Peyer's patch (tissue), 4 donors: ENCODE measurements around the gene IL9. TPM values are rescaled to one million over a fixed set of nuclear protein-coding genes. Genes with fewer than 3 reads are reported as not detected.
"Not testable (repeated sequence)": the region's sequence is repeated elsewhere in the genome, so short reads cannot be mapped to it uniquely, and the experiment has no call there.

Experiments
- DNase-seq, 3 donors: peaks; one replicate each; pipeline ENCODE4 v3.0.0-alpha.2; 2017 to 2019
- H3K27ac ChIP-seq, 4 donors: fragments of 200-600 bp; sonication (generic); one replicate each; pipeline ENCODE4 v1.5.1; 2016 to 2019
- H3K27me3 ChIP-seq, 2 donors: fragments of 200-600 bp; sonication (generic); one replicate each; pipeline ENCODE4 v1.5.1; 2019
- H3K36me3 ChIP-seq, 3 donors: fragments of 200-600 bp; sonication (generic); one replicate each; pipeline ENCODE4 v1.5.1; 2016 to 2019
- H3K4me1 ChIP-seq, 4 donors: fragments of 200-600 bp; sonication (generic); one replicate each; pipeline ENCODE4 v1.5.1; 2016 to 2019
- H3K4me3 ChIP-seq, 4 donors: fragments of 200-600 bp; sonication (generic); 1 replicate in 3 of 4; 2 replicates in 1 of 4; pipeline ENCODE4 v1.5.1; 2016 to 2019; ENCODE audit warnings: mild to moderate bottlenecking in 1 of 4
- H3K9me3 ChIP-seq, 4 donors: fragments of 200-600 bp; sonication (generic); one replicate each; pipeline ENCODE4 v1.5.1; 2016 to 2019; ENCODE audit warnings: mild to moderate bottlenecking in 1 of 4
- POLR2A ChIP-seq, 2 donors: fragments of 450-650 bp; IDR thresholded peaks; one replicate each; pipeline ENCODE4 v1.5.1; 2017; ENCODE audit warnings: antibody characterized with exemption in 2 of 2, mild to moderate bottlenecking in 2 of 2, moderate library complexity in 2 of 2
- total RNA-seq, 4 donors: library from RNA; depleted of rRNA; stranded (reverse); fragments of >200 nt; gene quantifications; one replicate each; pipeline ENCODE4 v1.1.0, GENCODE V29; 2016
- TF ChIP-seq, protein P1 (sequence below), 6 experiments: fragments of 450-650 bp in 4 of 6; fragments of 200-600 bp in 2 of 6; sonication (generic) in 1 of 6; IDR thresholded peaks; one replicate each; pipeline ENCODE4 v1.5.1; 2017 to 2019; ENCODE audit warnings: antibody characterized with exemption in 6 of 6, mild to moderate bottlenecking in 3 of 6, moderate library complexity in 1 of 6

IL9 gene
- total RNA-seq, 4 donors from 2014 or later, result not detected

DNA sequence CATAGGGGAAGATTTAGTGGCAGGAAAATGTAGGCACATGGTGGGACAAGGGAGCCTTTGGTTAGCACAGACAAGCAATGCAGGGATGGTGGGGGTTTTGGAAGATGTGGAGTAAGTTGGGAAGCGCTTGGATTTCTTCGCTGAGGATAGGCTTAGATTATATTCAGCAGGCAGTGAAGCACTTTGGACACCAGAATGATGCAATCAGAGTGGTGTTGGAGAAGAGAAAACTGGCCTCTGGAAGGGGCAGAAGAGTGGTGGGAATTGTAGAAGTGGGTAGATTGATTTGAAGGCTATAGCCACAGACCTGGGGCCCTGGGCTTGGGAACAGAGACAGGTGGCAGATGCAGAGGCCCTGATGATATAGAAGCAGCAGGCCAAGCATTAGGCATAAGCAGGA, 32.9 kb downstream of the IL9 start:
- no peak overlapping the region for H3K4me3 ChIP-seq
- peaks cover 0 to 6% (median 0%) of the 10 kb centered on the region in 4 donors for H3K4me1 ChIP-seq
- TF ChIP-seq, protein P1, sequence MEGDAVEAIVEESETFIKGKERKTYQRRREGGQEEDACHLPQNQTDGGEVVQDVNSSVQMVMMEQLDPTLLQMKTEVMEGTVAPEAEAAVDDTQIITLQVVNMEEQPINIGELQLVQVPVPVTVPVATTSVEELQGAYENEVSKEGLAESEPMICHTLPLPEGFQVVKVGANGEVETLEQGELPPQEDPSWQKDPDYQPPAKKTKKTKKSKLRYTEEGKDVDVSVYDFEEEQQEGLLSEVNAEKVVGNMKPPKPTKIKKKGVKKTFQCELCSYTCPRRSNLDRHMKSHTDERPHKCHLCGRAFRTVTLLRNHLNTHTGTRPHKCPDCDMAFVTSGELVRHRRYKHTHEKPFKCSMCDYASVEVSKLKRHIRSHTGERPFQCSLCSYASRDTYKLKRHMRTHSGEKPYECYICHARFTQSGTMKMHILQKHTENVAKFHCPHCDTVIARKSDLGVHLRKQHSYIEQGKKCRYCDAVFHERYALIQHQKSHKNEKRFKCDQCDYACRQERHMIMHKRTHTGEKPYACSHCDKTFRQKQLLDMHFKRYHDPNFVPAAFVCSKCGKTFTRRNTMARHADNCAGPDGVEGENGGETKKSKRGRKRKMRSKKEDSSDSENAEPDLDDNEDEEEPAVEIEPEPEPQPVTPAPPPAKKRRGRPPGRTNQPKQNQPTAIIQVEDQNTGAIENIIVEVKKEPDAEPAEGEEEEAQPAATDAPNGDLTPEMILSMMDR (IDR thresholded peaks at IDR 0.05), result no peak
- TF ChIP-seq POLR2A (IDR thresholded peaks at IDR 0.05), result no peak
- no peaks in the 10 kb centered on the region for H3K36me3 ChIP-seq
- no peaks in the 10 kb centered on the region for H3K9me3 ChIP-seq
- no peak for DNase-seq
- no peak overlapping the region for H3K27ac ChIP-seq
- H3K27me3 ChIP-seq, result no peaks in the 10 kb centered on the region

DNA sequence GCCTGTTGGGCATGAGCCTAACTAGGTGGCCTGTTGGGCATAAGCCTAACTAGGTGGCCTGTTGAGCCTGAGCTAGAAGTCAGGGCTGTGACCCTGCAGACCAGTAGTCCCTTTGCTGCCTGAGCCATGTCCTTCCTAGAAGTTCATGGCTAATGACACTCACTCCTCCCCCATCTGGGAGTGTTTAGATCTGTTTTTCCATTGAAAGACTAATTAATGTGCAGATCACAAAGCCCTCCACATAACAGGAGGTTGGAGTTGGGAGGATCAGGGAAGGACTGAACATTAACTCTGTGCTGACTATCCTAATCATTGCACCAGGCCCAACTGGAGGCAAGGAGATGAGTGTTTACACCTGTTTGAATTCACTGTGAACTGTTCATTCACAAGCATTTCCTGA, 33.6 kb downstream of the IL9 start:
- TF ChIP-seq, protein P1 (IDR thresholded peaks at IDR 0.05), result no peak
- TF ChIP-seq POLR2A (IDR thresholded peaks at IDR 0.05), result no peak
- Histone ChIP-seq H3K4me1 (peaks cover 0 to 3% (median 0%) of the 10 kb centered on the region in 4 donors), H3K27ac (no peak overlapping the region), H3K9me3 (no peaks in the 10 kb centered on the region), H3K27me3 (no peaks in the 10 kb centered on the region), H3K36me3 (no peaks in the 10 kb centered on the region), H3K4me3 (no peak overlapping the region)
- DNase-seq, result no peak

DNA sequence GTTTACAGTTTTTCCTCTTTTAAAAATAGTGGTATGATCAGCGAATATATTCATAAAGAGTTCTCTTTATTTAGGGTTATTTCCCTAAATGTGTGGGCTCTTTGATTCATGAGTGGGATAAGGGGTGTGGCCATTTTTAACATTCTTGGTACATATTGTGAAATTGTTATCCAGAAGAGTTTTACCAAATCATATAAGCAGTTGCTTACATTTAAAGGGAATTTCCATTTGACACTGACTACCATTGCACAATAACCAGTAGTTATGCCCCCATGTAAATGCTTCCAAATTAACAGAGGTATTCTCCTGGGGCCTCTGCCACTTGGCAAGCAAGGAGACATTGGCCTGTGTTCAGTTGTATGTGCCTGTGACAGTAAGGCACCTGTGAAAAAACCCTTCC, 34.0 kb downstream of the IL9 start:
- TF ChIP-seq, protein P1 (IDR thresholded peaks at IDR 0.05), result no peak
- TF ChIP-seq POLR2A (IDR thresholded peaks at IDR 0.05), result no peak
- no peaks in the 10 kb centered on the region for H3K27me3 ChIP-seq
- H3K36me3 ChIP-seq, result no peaks in the 10 kb centered on the region
- DNase-seq, result no peak
- no peaks in the 10 kb centered on the region for H3K4me1 ChIP-seq
- no peak overlapping the region for H3K4me3 ChIP-seq
- no peaks in the 10 kb centered on the region for H3K9me3 ChIP-seq
- H3K27ac ChIP-seq, result no peak overlapping the region

DNA sequence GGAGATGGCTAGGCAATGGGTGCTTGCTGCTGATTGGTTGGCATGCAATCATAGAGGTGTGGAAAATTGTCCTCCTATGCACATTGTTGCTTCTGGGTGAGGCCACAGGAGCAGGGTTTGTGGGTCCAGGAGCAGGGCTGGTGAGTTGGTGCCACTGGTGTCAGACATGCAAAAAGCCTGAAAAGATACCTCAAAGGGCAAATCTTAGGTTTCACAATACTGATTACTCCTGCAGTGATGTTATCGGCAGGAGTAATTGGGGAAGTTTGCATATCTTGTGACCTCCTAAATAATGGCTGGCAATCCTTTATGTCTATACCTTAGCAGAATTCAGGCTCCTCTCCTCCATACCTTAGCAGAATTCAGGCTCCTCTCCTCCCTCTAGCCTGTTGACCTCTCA, 36.0 kb downstream of the IL9 start:
- no peak for DNase-seq
- no peaks in the 10 kb centered on the region for H3K27me3 ChIP-seq
- no peak overlapping the region for H3K4me3 ChIP-seq
- H3K4me1 ChIP-seq, result no peaks in the 10 kb centered on the region
- TF ChIP-seq, protein P1 (IDR thresholded peaks at IDR 0.05), result no peak
- TF ChIP-seq POLR2A (IDR thresholded peaks at IDR 0.05), result no peak
- H3K9me3 ChIP-seq, result no peaks in the 10 kb centered on the region
- no peaks in the 10 kb centered on the region for H3K36me3 ChIP-seq
- no peak overlapping the region for H3K27ac ChIP-seq

DNA sequence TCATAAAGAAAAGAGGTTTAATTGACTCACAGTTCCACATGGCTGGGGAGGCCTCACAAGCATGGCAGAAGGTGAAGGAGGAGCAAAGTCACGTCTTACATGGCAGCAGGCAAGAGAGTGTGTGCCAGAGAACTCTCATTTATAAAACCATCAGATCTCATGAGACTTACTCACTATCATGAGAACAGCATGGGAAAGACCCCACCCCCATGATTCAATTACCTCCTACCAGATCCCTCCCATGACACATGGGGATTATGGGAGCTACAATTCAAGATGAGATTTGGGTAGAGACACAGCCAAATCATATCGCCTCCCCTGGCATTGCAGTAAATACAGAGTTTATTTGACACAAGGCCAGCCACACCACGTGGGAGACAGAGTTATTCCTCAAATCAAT, 36.5 kb downstream of the IL9 start:
- not testable (repeated sequence) for H3K27ac ChIP-seq, H3K4me1 ChIP-seq, H3K36me3 ChIP-seq, H3K4me3 ChIP-seq, H3K9me3 ChIP-seq, DNase-seq, H3K27me3 ChIP-seq

DNA sequence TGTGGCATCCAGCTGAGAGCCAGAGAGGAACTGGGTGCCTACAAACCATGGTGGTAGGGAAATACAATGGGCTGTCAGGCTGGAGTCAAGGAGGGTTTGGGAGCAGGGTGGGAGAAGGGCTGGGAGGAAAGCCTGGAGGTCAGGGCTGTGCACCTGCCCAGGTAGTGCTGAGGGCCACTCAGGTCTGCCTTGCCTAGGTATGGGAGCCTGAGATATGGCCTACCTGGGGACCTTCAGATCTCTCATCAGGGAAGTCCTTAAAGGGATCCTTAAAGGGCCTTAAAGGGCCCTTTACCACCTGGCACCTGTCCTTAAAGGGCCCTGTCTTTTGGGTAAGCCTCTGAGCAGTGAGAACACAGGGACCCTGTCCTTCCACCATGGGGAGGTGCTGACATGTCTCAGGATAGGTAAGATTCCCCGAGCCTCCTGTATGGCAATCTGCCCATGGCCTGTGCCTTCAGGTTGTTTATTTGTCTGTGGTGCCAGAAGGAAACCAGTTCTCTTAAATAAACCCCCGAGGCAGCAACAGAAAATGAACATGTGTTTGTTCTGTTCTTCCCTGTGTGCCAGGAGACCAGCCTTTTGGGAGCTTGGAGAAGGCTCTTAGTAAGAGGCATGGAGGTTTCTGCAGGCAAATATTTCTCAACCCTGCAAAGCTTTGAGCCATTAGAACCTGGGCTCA, 37.9 kb downstream of the IL9 start:
- Histone ChIP-seq H3K36me3 (no peaks in the 10 kb centered on the region), H3K27me3 (no peaks in the 10 kb centered on the region), H3K27ac (no peak overlapping the region), H3K4me1 (no peaks in the 10 kb centered on the region), H3K4me3 (no peak overlapping the region), H3K9me3 (no peaks in the 10 kb centered on the region)
- TF ChIP-seq, protein P1 (IDR thresholded peaks at IDR 0.05), result no peak
- TF ChIP-seq POLR2A (IDR thresholded peaks at IDR 0.05), result no peak
- peak in 1 of 3 donors; percentile 10 for DNase-seq
